ENCODE measurements around the gene RHCG.
A peak's percentile ranks its signal among the peaks of the same experiment; 100 is the strongest.

RHCG gene

DNA sequence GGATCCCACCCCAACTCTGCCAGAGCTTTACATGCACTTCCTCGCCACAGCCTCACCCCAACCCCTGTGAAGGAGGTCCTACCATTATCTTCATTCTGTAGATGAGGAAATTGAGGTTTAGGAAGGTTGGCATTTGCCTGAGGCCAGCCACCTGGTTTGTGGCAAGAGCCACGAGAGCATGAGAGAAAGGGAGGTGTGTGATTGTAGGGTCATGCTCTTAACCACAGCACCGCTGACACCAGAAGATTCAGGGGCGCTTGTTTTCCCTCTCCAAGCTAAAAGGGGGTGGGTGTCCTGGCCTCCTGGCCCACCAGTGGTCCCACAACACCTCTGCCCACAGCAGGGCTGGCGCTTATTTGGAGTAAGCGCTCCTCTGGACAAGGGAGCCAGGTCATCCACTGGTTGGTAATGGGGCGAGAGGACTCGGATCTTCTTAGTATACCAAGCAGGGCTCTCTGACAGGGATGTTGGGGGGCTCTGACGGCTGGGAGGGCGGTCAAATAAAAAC is 691 bp downstream of the RHCG start:
- H3K4me3 Mint-ChIP-seq = no peak overlapping the region
- H3K9me3 Mint-ChIP-seq = no peaks in the 10 kb centered on the region
- H3K27me3 Mint-ChIP-seq = peaks cover 83% of the 10 kb centered on the region
- H3K36me3 Mint-ChIP-seq = no peaks in the 10 kb centered on the region
- CTCF ChIA-PET = interaction anchor here (0.6 to 2.1 kb wide), 6 partner anchors 10 to 68 kb away, joined by 3 to 9 read pairs (median 3); no protein-coding TSS in a partner anchor
- DNase-seq = no peak
- H3K27ac Mint-ChIP-seq = no peak overlapping the region
- H3K4me1 Mint-ChIP-seq = peaks cover 7% of the 10 kb centered on the region

DNA sequence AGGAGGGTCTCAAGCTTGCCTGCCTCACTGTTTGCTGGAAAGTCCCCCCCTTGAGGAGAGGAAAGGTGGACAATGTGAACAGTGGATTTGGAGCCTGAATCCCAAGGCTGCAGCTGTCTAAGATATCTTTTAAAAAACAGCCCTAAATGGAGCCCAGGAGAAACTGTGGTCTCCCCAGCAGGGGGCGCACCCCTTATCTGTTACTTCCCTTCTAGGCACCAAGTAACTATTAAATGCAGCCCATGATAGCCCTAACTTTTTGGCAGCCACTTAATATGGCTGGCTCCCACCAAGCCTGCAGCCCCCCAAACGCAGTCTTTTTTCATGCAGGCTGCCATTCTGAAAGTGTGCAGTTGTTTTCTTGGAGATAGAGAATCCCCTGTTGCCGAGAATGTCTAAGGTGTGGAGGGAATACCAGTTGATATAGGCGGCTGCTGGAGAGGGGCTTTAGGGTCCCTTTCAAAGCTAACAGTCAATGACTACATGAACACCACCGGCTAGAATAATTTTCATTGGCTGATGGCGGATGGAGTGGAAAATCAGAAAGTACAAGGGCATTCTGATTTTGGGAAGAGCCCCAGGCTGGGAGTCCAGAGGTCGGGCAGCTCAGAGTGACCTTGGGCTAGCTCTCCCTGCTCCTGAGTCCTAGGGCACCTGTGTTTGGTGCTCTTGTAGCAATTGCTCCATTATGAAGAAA is 1.3 kb downstream of the RHCG start:
- peak; percentile 53 for DNase-seq
- Mint-ChIP-seq H3K36me3 (no peaks in the 10 kb centered on the region), H3K27me3 (peaks cover 81% of the 10 kb centered on the region), H3K9me3 (no peaks in the 10 kb centered on the region), H3K4me1 (peaks cover 7% of the 10 kb centered on the region), H3K4me3 (no peak overlapping the region), H3K27ac (no peak overlapping the region)
- CTCF ChIA-PET = interaction anchor here (0.6 to 2.1 kb wide), 8 partner anchors 10 to 68 kb away, joined by 3 to 9 read pairs (median 3); no protein-coding TSS in a partner anchor

DNA sequence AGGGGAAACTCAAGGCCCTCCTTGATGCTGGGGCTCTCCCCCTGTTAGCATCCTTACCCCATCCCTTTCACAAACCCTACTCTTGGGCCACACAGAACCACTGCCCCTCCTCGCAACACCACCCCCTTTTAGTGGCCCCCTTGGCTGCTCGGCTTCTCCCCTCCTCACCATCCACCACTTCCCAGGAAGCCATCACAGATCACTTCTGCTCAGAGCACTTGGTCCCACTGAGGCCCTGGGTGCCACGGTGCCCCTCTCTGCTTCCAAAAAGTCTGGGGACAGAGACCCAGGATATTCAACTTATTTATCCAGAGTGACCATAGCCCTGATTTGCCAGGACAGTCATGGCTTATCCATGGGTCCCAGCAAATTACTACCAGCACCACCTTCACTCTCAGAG is 2.4 kb downstream of the RHCG start:
- CTCF ChIA-PET = interaction anchor here (0.6 to 2.1 kb wide), 3 partner anchors 21 to 403 kb away, joined by 3 to 9 read pairs (median 4); no protein-coding TSS in a partner anchor
- Mint-ChIP-seq H3K27ac (no peak overlapping the region), H3K4me1 (peaks cover 7% of the 10 kb centered on the region), H3K4me3 (no peak overlapping the region), H3K27me3 (peaks cover 81% of the 10 kb centered on the region), H3K9me3 (no peaks in the 10 kb centered on the region), H3K36me3 (no peaks in the 10 kb centered on the region)
- DNase-seq = no peak

DNA sequence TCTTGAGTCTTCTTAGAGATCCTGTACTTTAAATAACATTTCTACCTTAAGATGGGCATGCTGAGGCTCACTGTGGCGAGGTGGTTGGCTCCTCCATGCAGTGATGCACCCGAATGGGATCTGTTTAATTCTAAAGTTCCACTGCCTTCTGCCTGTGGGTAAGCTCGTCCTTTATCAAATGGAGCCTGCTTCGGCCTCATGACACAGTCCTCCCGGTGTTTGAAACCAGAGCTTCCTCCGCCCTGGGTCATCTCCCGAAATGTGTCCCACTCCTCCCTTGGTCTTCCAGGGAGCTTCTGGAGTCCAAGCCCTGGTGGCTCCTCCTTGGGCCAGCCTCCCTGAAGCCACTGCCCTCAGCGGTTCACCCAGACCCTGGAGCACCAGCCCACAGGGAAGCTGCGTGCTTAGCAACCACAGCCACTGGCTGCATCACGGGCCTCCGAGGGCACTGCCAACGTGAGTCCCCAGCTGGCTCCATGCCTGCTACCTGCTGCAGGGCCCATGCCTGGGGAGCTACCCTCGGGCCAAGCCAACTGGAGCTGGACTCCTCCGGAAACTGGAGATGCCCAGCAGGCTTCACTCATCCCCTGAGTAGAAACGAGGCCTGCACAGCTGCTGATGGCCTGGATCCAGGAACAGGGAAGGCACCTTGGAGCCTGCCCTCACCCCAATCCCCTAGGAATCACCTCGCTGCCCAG is 3.3 kb downstream of the RHCG start:
- H3K4me3 Mint-ChIP-seq = no peak overlapping the region
- H3K27ac Mint-ChIP-seq = no peak overlapping the region
- CTCF ChIA-PET = interaction anchor here (1.7 kb wide), 1 partner anchor 137 kb away, joined by 3 read pairs; no protein-coding TSS in a partner anchor
- no peak for DNase-seq
- H3K9me3 Mint-ChIP-seq = no peaks in the 10 kb centered on the region
- peaks cover 7% of the 10 kb centered on the region for H3K4me1 Mint-ChIP-seq
- peaks cover 72% of the 10 kb centered on the region for H3K27me3 Mint-ChIP-seq
- H3K36me3 Mint-ChIP-seq = no peaks in the 10 kb centered on the region

GRCh38 chr15:89492111-89492641 is 4.2 kb downstream of the RHCG start:
- Mint-ChIP-seq H3K4me3 (no peak overlapping the region), H3K27ac (no peak overlapping the region), H3K9me3 (no peaks in the 10 kb centered on the region), H3K27me3 (peaks cover 69% of the 10 kb centered on the region), H3K4me1 (peaks cover 7% of the 10 kb centered on the region), H3K36me3 (no peaks in the 10 kb centered on the region)
- CTCF ChIA-PET = interaction anchor here (1.7 kb wide), 1 partner anchor 136 kb away, joined by 3 read pairs; no protein-coding TSS in a partner anchor
- no peak for DNase-seq

DNA sequence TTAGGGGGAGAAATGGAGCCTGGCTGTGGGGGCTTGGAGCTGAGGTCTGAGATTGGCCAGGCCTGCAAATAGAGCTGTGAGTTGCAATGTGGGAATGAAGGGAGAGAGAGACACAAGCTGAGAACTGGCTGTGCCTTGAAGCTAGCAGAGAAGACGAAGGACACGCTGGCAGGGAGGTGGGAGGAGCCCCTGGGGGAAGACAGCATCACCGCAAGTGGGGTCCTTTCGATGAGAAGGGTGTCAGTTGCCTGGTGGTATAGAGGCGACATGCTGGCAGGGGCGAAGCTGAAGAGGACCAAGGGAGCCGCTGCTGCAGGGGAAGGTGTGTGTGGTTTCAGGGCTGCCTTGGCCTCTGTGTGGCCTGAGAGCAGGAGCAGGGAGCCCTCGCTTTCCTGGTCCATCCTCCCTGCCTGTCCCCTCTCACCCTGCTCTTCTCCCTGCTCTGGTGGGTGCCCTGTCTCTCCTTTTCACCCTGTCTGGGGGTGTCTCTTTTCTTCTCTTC is 5.5 kb downstream of the RHCG start:
- Mint-ChIP-seq H3K4me1 (peaks cover 3% of the 10 kb centered on the region), H3K4me3 (no peak overlapping the region), H3K9me3 (no peaks in the 10 kb centered on the region), H3K27ac (no peak overlapping the region), H3K27me3 (peaks cover 69% of the 10 kb centered on the region), H3K36me3 (no peaks in the 10 kb centered on the region)
- CTCF ChIA-PET = no interaction called here
- DNase-seq = no peak

GRCh38 chr15:89490081-89490813 is 6.1 kb downstream of the RHCG start:
- Mint-ChIP-seq H3K27me3 (peaks cover 66% of the 10 kb centered on the region), H3K4me3 (no peak overlapping the region), H3K36me3 (no peaks in the 10 kb centered on the region), H3K27ac (no peak overlapping the region), H3K9me3 (no peaks in the 10 kb centered on the region), H3K4me1 (peaks cover 5% of the 10 kb centered on the region)
- no peak for DNase-seq
- CTCF ChIA-PET = interaction anchor here (0.5 to 0.7 kb wide), 2 partner anchors 11 to 58 kb away, joined by 3 read pairs; no protein-coding TSS in a partner anchor

- Mint-ChIP-seq H3K4me1 (peaks cover 5% of the 10 kb centered on the region), H3K27ac (no peak overlapping the region), H3K36me3 (no peaks in the 10 kb centered on the region), H3K4me3 (no peak overlapping the region), H3K9me3 (no peaks in the 10 kb centered on the region), H3K27me3 (peaks cover 63% of the 10 kb centered on the region)
- no peak for DNase-seq
- CTCF ChIA-PET = no interaction called here
These were observed 7.0 kb downstream of the RHCG start for GRCh38 chr15:89489376-89489775.

DNA sequence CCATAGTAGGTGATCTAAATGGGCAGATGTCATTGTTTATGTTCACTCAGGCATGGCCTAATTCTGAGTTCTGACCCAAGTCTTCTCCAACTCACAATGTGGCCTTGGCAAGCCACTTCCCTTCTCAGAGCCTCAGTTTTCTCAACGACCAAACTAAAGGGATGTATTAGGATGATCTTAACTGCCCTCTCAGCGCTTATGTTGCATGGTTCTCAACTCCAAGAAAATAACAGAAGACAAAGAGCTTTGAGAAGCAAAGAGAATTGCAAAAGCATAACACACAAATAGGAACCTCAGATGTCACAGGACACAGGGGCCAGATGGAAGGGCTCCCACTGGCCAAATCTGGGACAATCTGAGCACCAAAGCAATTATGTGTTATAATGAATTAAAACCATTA is 8.6 kb downstream of the RHCG start:
- H3K27ac Mint-ChIP-seq = no peak overlapping the region
- CTCF ChIA-PET = no interaction called here
- H3K9me3 Mint-ChIP-seq = no peaks in the 10 kb centered on the region
- H3K27me3 Mint-ChIP-seq = peaks cover 60% of the 10 kb centered on the region
- H3K36me3 Mint-ChIP-seq = no peaks in the 10 kb centered on the region
- no peak overlapping the region for H3K4me3 Mint-ChIP-seq
- H3K4me1 Mint-ChIP-seq = peaks cover 5% of the 10 kb centered on the region
- no peak for DNase-seq

GRCh38 chr15:89486726-89487050 is 9.7 kb downstream of the RHCG start:
- peak overlapping the region; percentile 7 for H3K4me3 Mint-ChIP-seq
- CTCF ChIA-PET = no interaction called here

GRCh38 chr15:89483079-89483478 is 13.3 kb downstream of the RHCG start:
- DNase-seq = no peak
- Mint-ChIP-seq H3K27ac (no peak overlapping the region), H3K9me3 (no peaks in the 10 kb centered on the region), H3K4me3 (no peak overlapping the region), H3K27me3 (peaks cover 48% of the 10 kb centered on the region), H3K4me1 (peaks cover 5% of the 10 kb centered on the region), H3K36me3 (no peaks in the 10 kb centered on the region)
- CTCF ChIA-PET = interaction anchor here (0.6 to 1.9 kb wide), 4 partner anchors 11 to 1877 kb away, joined by 3 to 8 read pairs (median 4); no protein-coding TSS in a partner anchor

More at GRCh38 chr15:89486726-89487050, 9.7 kb downstream of the RHCG start:
- Mint-ChIP-seq H3K4me1 (peaks cover 5% of the 10 kb centered on the region), H3K27ac (no peak overlapping the region), H3K27me3 (peaks cover 54% of the 10 kb centered on the region), H3K36me3 (no peaks in the 10 kb centered on the region), H3K9me3 (no peaks in the 10 kb centered on the region)
- DNase-seq = peak; percentile 55

DNA sequence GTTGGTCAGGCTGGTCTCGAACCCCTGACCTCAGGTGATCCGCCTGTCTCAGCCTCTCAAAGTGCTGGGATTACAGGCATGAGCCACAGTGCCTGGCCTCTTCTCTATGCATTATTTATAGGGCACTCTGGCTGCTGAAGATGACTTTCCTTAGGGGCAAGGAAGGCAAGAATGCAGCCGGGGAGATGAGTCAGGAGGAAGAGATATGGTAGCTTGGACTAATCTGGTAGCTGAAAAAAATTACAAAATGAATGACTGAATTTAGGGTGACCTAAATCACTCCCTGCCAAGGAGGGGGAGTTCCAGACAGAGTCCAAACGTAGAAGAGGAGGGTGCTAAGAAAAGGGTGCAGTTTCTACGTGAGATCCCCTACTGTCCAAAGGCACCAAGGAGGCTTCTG is 14.2 kb downstream of the RHCG start:
- Mint-ChIP-seq H3K27me3 (peaks cover 48% of the 10 kb centered on the region), H3K4me1 (peaks cover 5% of the 10 kb centered on the region), H3K9me3 (no peaks in the 10 kb centered on the region), H3K4me3 (no peak overlapping the region), H3K36me3 (no peaks in the 10 kb centered on the region), H3K27ac (no peak overlapping the region)
- no peak for DNase-seq
- CTCF ChIA-PET = interaction anchor here (1.0 kb wide), 1 partner anchor 17 kb away, joined by 3 read pairs; no protein-coding TSS in a partner anchor

- Mint-ChIP-seq H3K4me1 (no peaks in the 10 kb centered on the region), H3K27ac (no peak overlapping the region), H3K9me3 (no peaks in the 10 kb centered on the region), H3K4me3 (no peak overlapping the region), H3K27me3 (peaks cover 32% of the 10 kb centered on the region), H3K36me3 (no peaks in the 10 kb centered on the region)
- CTCF ChIA-PET = no interaction called here
- no peak for DNase-seq
These were observed 15.9 kb downstream of the RHCG start for GRCh38 chr15:89480505-89480904.

DNA sequence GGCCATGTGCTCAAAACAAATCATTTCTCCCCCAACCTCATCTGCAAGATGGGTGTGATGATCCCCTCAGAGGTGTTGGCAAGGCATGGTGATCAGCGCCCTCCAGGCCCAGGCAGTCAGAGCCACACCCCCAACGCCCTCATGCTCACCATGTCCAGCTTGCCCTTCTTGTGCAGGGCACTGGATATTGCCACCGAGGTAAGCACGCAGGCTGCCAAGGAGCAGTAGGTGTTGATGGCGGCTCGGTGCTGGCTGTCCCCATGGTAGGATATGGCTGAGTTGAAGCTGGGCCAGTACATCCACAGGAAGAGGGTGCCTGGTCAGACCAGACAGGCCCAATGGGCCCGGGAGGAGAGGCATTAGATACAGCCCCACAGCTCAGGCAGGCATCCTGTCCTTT is 17.2 kb downstream of the RHCG start:
- no peak for DNase-seq
- no peak overlapping the region for H3K27ac Mint-ChIP-seq
- H3K27me3 Mint-ChIP-seq = peaks cover 24% of the 10 kb centered on the region
- H3K4me3 Mint-ChIP-seq = no peak overlapping the region
- CTCF ChIA-PET = interaction anchor here (0.7 to 1.5 kb wide), 4 partner anchors 11 to 123 kb away, joined by 3 to 4 read pairs (median 4); no protein-coding TSS in a partner anchor
- H3K9me3 Mint-ChIP-seq = peaks cover 5% of the 10 kb centered on the region
- H3K4me1 Mint-ChIP-seq = no peaks in the 10 kb centered on the region
- no peaks in the 10 kb centered on the region for H3K36me3 Mint-ChIP-seq

All from activated naive CD4-positive, alpha-beta T cell treated with anti-CD3 and anti-CD28 coated beads, Interleukin-2, amount 10 ng/mL, durations not matched to agents 7 days and 5 days (primary cell).